HEK293 (cell line): ENCODE data around the gene FLRT1.
A peak's percentile ranks its signal among the peaks of the same experiment; 100 is the strongest.

Experiments
- GLIS2 ChIP-seq: fragments of 450-650 bp; formaldehyde crosslinking; IDR thresholded peaks from 2 replicates; pipeline ENCODE4 v1.5.1; 2016; ENCODE audit warnings: missing biosample characterization, missing genetic modification characterization
- MEIS1 ChIP-seq: sonication (generic); formaldehyde crosslinking; IDR thresholded peaks from 2 replicates; pipeline ENCODE4 v1.8.1; 2022; ENCODE audit warnings: missing genetic modification reagents, mild to moderate bottlenecking, borderline replicate concordance
- PRDM10 ChIP-seq: fragments of 450-650 bp; formaldehyde crosslinking; IDR thresholded peaks from 2 replicates; pipeline ENCODE4 v1.5.1; 2016; ENCODE audit warnings: missing biosample characterization, missing genetic modification characterization
- ZIC2 ChIP-seq: fragments of 450-650 bp; formaldehyde crosslinking; IDR thresholded peaks from 2 replicates; pipeline ENCODE4 v1.5.1; 2016; ENCODE audit warnings: missing biosample characterization, missing genetic modification characterization
- ZNF146 ChIP-seq: fragments of 450-650 bp; formaldehyde crosslinking; IDR thresholded peaks from 2 replicates; pipeline ENCODE4 v1.5.1; 2016; ENCODE audit warnings: missing biosample characterization, missing genetic modification characterization
- ZNF19 ChIP-seq: fragments of 450-650 bp; formaldehyde crosslinking; IDR thresholded peaks from 2 replicates; pipeline ENCODE4; 2016; ENCODE audit warnings: missing biosample characterization, missing genetic modification characterization, low read depth
- ZNF26 ChIP-seq: fragments of 450-650 bp; formaldehyde crosslinking; IDR thresholded peaks from 2 replicates; pipeline ENCODE4 v1.5.1; 2016; ENCODE audit warnings: missing biosample characterization, missing genetic modification characterization
- ZNF341 ChIP-seq: fragments of 450-650 bp; formaldehyde crosslinking; IDR thresholded peaks from 2 replicates; pipeline ENCODE4; 2016; ENCODE audit warnings: low read depth, missing biosample characterization, missing genetic modification characterization
- ZNF394 ChIP-seq: fragments of 450-650 bp; formaldehyde crosslinking; IDR thresholded peaks from 2 replicates; pipeline ENCODE4 v1.5.1; 2016; ENCODE audit warnings: missing biosample characterization, missing genetic modification characterization, mild to moderate bottlenecking, moderate library complexity, borderline replicate concordance
- ZNF626 ChIP-seq: fragments of 450-650 bp; sonication (Bioruptor Pico); formaldehyde crosslinking; IDR thresholded peaks from 2 replicates; pipeline ENCODE4 v1.5.1; 2018; ENCODE audit warnings: missing biosample characterization, missing genetic modification characterization, inconsistent platforms
- ZNF658 ChIP-seq: fragments of 450-650 bp; formaldehyde crosslinking; IDR thresholded peaks from 2 replicates; pipeline ENCODE4; 2016; ENCODE audit warnings: missing biosample characterization, missing genetic modification characterization
- ZNF707 ChIP-seq: fragments of 450-650 bp; formaldehyde crosslinking; IDR thresholded peaks from 2 replicates; pipeline ENCODE4 v1.5.1; 2016; ENCODE audit warnings: missing biosample characterization, missing genetic modification characterization
- ZXDB ChIP-seq: fragments of 450-650 bp; formaldehyde crosslinking; IDR thresholded peaks from 2 replicates; pipeline ENCODE4 v1.5.1; 2016; ENCODE audit warnings: missing biosample characterization, missing genetic modification characterization
- TF ChIP-seq, protein P1 (sequence below): fragments of 450-650 bp; formaldehyde crosslinking; conservative IDR thresholded peaks from 2 replicates; pipeline ENCODE4 v1.5.1; 2016; ENCODE audit warnings: low read depth, missing biosample characterization, missing genetic modification characterization
- TF ChIP-seq, protein P2 (sequence below): fragments of 450-650 bp; formaldehyde crosslinking; IDR thresholded peaks from 2 replicates; pipeline ENCODE4 v1.5.1; 2016; ENCODE audit warnings: missing biosample characterization, missing genetic modification characterization
- TF ChIP-seq, protein P3 (sequence below): fragments of 450-650 bp; formaldehyde crosslinking; IDR thresholded peaks from 2 replicates; pipeline ENCODE4 v1.5.1; 2017; ENCODE audit warnings: missing biosample characterization, missing genetic modification characterization

The FLRT1 gene

DNA sequence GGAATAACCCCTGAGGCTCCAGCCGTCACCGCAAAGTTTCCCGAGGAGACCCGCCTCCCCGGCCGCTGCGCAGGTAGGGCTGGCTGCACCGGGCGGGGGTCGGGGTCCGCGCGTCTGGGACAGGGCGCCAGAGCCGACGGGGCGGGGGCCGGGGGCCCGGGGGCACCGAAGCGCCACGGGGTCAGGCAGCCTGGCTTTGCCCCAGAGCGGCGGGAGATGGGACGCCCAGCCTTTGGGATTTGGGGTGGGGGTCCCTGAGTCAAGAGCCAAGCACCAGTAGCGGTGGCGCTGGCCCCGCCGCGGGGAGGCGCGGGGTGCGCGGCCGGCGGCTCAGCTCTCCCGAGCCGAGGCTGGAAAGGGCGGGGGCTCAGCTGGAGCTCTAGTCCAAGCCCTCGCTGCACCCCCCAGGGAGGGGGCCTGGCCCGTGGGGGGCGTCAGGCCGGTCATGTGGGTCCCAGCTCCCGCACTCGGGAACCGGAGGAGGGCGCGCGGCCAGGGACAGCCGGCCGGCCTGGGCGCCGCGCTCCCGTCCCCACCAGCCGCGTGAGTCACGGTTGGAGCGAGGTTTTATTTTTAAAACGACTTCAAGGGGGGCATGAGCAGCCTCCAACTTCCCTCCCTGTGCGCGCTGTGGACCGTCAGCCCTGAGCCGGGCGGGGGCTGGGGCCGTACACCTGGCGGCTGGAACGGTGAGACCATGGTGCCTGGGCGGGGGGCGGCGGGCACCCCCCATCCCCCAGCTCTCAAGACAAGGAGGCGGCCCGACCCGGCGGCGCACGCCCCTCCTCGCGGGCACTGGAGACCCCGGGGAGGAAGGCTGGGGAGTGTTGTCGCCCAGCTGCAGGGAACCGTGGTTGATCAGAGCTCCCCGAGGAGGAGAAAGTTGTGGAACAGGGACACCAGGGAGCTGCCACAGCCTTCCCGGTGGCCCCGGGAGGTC, 626 bp downstream of the FLRT1 start (continued):
- TF ChIP-seq ZNF26: no peak
- no peak for TF ChIP-seq ZNF658
- TF ChIP-seq, protein P1, sequence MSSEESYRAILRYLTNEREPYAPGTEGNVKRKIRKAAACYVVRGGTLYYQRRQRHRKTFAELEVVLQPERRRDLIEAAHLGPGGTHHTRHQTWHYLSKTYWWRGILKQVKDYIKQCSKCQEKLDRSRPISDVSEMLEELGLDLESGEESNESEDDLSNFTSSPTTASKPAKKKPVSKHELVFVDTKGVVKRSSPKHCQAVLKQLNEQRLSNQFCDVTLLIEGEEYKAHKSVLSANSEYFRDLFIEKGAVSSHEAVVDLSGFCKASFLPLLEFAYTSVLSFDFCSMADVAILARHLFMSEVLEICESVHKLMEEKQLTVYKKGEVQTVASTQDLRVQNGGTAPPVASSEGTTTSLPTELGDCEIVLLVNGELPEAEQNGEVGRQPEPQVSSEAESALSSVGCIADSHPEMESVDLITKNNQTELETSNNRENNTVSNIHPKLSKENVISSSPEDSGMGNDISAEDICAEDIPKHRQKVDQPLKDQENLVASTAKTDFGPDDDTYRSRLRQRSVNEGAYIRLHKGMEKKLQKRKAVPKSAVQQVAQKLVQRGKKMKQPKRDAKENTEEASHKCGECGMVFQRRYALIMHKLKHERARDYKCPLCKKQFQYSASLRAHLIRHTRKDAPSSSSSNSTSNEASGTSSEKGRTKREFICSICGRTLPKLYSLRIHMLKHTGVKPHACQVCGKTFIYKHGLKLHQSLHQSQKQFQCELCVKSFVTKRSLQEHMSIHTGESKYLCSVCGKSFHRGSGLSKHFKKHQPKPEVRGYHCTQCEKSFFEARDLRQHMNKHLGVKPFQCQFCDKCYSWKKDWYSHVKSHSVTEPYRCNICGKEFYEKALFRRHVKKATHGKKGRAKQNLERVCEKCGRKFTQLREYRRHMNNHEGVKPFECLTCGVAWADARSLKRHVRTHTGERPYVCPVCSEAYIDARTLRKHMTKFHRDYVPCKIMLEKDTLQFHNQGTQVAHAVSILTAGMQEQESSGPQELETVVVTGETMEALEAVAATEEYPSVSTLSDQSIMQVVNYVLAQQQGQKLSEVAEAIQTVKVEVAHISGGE (tag by site-specific recombination): no peak
- TF ChIP-seq ZNF394 (tag by site-specific recombination): no peak
- TF ChIP-seq ZXDB (tag by site-specific recombination): peak; percentile 98
- TF ChIP-seq, protein P2, sequence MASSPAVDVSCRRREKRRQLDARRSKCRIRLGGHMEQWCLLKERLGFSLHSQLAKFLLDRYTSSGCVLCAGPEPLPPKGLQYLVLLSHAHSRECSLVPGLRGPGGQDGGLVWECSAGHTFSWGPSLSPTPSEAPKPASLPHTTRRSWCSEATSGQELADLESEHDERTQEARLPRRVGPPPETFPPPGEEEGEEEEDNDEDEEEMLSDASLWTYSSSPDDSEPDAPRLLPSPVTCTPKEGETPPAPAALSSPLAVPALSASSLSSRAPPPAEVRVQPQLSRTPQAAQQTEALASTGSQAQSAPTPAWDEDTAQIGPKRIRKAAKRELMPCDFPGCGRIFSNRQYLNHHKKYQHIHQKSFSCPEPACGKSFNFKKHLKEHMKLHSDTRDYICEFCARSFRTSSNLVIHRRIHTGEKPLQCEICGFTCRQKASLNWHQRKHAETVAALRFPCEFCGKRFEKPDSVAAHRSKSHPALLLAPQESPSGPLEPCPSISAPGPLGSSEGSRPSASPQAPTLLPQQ (tag by site-specific recombination): peak; percentile 81
- TF ChIP-seq ZNF341 (tag by site-specific recombination): 0 out of 2 replicates have a peak, but pooled peaks have one; percentile 15
- TF ChIP-seq MEIS1 (CRISPR knock-in tag): no peak
- TF ChIP-seq ZNF707: no peak
- no peak for TF ChIP-seq ZNF146 (tag by site-specific recombination)
- no peak for TF ChIP-seq ZNF626 (tag by site-specific recombination)
- TF ChIP-seq ZNF19 (tag by site-specific recombination): no peak
- TF ChIP-seq PRDM10 (tag by site-specific recombination): peak; percentile 43
- TF ChIP-seq ZIC2 (tag by site-specific recombination): peak; percentile 90
- TF ChIP-seq, protein P3, sequence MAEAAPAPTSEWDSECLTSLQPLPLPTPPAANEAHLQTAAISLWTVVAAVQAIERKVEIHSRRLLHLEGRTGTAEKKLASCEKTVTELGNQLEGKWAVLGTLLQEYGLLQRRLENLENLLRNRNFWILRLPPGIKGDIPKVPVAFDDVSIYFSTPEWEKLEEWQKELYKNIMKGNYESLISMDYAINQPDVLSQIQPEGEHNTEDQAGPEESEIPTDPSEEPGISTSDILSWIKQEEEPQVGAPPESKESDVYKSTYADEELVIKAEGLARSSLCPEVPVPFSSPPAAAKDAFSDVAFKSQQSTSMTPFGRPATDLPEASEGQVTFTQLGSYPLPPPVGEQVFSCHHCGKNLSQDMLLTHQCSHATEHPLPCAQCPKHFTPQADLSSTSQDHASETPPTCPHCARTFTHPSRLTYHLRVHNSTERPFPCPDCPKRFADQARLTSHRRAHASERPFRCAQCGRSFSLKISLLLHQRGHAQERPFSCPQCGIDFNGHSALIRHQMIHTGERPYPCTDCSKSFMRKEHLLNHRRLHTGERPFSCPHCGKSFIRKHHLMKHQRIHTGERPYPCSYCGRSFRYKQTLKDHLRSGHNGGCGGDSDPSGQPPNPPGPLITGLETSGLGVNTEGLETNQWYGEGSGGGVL (tag by site-specific recombination): peak; percentile 79
- TF ChIP-seq GLIS2 (tag by site-specific recombination): peak; percentile 79
- TF ChIP-seq, all 188 proteins: peak for 11
